HFFc6 (cell line): ENCODE measurements around the gene KRTAP9-7. TPM values are rescaled to one million over a fixed set of nuclear protein-coding genes. Genes with fewer than 3 reads are reported as not detected.

Source experiments
- DNase-seq: peaks from one replicate; pipeline ENCODE4 v3.0.0-alpha.2; 2018
- H3K27ac Mint-ChIP-seq: 2 replicates; pipeline ENCODE4 v1.8.0; 2020; ENCODE audit warnings: mild to moderate bottlenecking, mixed read lengths
- H3K27me3 Mint-ChIP-seq: 2 replicates; pipeline ENCODE4 v1.8.0; 2021; ENCODE audit warnings: mild to moderate bottlenecking, moderate library complexity, mixed read lengths; ENCODE audit not compliant: insufficient read depth
- H3K36me3 Mint-ChIP-seq: 2 replicates; pipeline ENCODE4 v1.8.0; 2021; ENCODE audit warnings: low read depth, mixed read lengths
- H3K4me1 Mint-ChIP-seq: 2 replicates; pipeline ENCODE4 v1.8.0; 2020; ENCODE audit warnings: low read depth, mixed read lengths
- H3K4me3 Mint-ChIP-seq: 2 replicates; pipeline ENCODE4 v1.8.0; 2020; ENCODE audit warnings: mild to moderate bottlenecking, moderate library complexity, mixed read lengths
- H3K9me3 Mint-ChIP-seq: 2 replicates; pipeline ENCODE4 v1.8.0; 2020; ENCODE audit warnings: mild to moderate bottlenecking, mixed read lengths
- total RNA-seq, 6 experiments: library from RNA; stranded (reverse); fragmentation: NEBNext Ultra II Directional; extraction: Animal tissue kit (Norgen Biotek cat#: 25700); gene quantifications; 2 replicates in 1 of 6; 3 replicates in 5 of 6; pipeline ENCODE4 v1.2.3, GENCODE V29; 2021
- TF ChIP-seq, protein P1 (sequence below): fragments of 200-600 bp; sonication (generic); IDR thresholded peaks from 2 replicates; pipeline ENCODE4 v1.5.0; 2021; ENCODE audit warnings: antibody characterized with exemption, mild to moderate bottlenecking

Gene KRTAP9-7
- total RNA-seq, 6 experiments from 2014 or later = not detected

DNA sequence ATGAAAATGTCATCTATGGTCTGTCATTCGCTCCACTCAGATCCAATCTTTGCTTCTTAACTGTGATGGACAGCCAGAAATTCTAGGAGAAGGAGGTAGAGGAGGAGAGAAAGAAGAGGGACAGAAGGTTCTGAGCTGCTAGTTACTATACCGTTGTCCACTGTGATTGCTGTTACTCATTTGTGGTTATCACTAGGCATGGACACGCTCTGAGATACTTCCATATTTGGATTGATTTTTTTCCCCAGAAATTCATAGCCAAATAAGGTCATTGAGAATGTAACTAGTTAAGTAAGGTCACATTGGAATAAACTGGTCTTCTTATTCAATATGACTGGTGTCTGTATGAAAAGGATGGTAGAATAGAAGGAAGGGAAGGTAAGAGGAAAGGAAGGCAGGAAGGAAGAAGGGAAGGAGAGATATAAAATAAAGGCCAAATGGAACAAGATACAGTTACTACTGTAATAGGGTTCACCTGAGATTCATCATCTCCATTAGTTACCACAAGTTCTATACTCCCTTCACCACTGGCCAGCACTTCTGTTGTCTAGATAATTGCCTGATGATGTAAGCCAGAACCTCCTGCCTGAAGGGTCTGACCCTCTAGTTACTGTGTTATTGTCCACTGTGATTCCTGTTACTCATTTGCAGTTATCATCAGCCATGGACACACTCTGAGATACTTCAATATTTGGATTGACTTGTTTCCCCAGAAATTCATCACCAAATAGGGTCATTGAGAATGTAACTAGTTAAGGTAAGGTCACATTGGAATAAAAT lies 2.9 kb downstream of the KRTAP9-7 start:
- Mint-ChIP-seq H3K27me3 (peaks cover 7% of the 10 kb centered on the region), H3K4me3 (no peak overlapping the region), H3K36me3 (no peaks in the 10 kb centered on the region), H3K9me3 (no peaks in the 10 kb centered on the region; the same call in 1 of the 2 replicates), H3K27ac (no peak overlapping the region), H3K4me1 (peaks cover 20% of the 10 kb centered on the region)
- no peak for DNase-seq
- TF ChIP-seq, protein P1, sequence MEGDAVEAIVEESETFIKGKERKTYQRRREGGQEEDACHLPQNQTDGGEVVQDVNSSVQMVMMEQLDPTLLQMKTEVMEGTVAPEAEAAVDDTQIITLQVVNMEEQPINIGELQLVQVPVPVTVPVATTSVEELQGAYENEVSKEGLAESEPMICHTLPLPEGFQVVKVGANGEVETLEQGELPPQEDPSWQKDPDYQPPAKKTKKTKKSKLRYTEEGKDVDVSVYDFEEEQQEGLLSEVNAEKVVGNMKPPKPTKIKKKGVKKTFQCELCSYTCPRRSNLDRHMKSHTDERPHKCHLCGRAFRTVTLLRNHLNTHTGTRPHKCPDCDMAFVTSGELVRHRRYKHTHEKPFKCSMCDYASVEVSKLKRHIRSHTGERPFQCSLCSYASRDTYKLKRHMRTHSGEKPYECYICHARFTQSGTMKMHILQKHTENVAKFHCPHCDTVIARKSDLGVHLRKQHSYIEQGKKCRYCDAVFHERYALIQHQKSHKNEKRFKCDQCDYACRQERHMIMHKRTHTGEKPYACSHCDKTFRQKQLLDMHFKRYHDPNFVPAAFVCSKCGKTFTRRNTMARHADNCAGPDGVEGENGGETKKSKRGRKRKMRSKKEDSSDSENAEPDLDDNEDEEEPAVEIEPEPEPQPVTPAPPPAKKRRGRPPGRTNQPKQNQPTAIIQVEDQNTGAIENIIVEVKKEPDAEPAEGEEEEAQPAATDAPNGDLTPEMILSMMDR = no peak

DNA sequence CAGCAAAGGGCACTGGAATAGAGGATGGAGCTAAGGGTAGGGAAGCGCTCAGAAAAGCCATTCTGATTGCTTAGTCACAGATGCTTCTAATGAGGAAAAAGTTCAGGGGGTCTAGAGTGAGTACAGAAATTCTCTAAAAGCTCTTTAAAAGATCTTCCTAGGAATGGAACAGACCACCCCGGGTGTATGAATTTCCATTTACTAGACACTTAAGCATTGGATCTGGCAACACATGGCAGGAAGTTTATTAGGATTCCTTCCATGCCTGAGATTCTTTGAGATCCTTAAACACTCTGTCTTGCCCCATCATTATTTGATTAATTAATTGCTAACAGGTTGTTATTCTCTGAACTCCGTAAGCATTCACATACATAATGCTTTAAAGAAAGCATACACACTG lies 8.5 kb downstream of the KRTAP9-7 start:
- Mint-ChIP-seq H3K4me1 (peaks cover 38% of the 10 kb centered on the region), H3K27ac (peak overlapping the region; percentile 27; the same call in 1 of the 2 replicates), H3K9me3 (no peaks in the 10 kb centered on the region; the same call in 1 of the 2 replicates), H3K4me3 (peak overlapping the region; percentile 24; the same call in 1 of the 2 replicates), H3K36me3 (no peaks in the 10 kb centered on the region), H3K27me3 (no peaks in the 10 kb centered on the region; the same call in none of the 2 replicates)
- DNase-seq = peak; percentile 28
- TF ChIP-seq, protein P1 = no peak

DNA sequence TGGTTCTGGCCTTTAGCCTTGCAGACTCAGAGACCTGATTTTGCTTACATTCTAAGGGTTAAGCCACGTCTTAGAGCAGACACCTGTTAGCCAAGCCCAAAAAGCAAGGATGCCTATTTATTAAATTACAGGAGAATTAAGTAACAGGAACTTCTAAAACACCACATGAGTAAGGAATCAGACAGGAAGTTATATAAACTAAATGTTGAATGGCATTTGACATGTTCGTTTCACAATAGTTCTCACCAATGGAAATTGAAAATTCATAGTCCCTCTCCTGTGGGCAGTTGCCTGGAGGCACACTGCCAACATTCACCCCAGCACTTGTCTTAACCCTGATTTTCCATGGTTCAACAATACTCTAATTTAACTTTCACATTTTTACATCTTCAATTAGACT lies 9.0 kb downstream of the KRTAP9-7 start:
- Mint-ChIP-seq H3K36me3 (no peaks in the 10 kb centered on the region), H3K4me1 (peaks cover 36% of the 10 kb centered on the region), H3K27ac (no peak overlapping the region; the same call in 1 of the 2 replicates), H3K27me3 (no peaks in the 10 kb centered on the region; the same call in none of the 2 replicates), H3K4me3 (no peak overlapping the region), H3K9me3 (no peaks in the 10 kb centered on the region; the same call in 1 of the 2 replicates)
- peak; percentile 6 for DNase-seq
- TF ChIP-seq, protein P1 = no peak

DNA sequence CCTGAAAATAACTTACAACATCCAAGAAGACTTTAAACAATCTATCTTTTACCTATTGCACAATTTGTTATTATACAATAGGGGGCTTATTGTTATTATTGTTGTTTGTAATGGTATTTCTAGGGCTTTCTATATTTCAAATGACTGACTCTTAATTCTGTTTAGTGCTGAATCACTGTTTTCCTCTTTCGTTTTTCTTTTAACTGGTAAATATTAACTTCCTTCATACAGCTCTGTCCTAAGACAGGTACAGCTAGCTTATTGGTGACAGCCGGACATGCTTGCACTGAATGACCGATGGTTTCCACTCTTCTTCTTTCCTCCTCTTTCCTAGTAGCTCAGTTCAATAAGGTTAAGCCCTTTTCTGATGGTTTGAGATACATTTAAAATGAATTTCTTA lies 11.6 kb downstream of the KRTAP9-7 start:
- TF ChIP-seq, protein P1 = no peak
- Mint-ChIP-seq H3K4me3 (no peak overlapping the region), H3K27ac (no peak overlapping the region), H3K4me1 (peaks cover 36% of the 10 kb centered on the region), H3K9me3 (no peaks in the 10 kb centered on the region), H3K36me3 (no peaks in the 10 kb centered on the region), H3K27me3 (no peaks in the 10 kb centered on the region; the same call in 1 of the 2 replicates)
- DNase-seq = no peak

DNA sequence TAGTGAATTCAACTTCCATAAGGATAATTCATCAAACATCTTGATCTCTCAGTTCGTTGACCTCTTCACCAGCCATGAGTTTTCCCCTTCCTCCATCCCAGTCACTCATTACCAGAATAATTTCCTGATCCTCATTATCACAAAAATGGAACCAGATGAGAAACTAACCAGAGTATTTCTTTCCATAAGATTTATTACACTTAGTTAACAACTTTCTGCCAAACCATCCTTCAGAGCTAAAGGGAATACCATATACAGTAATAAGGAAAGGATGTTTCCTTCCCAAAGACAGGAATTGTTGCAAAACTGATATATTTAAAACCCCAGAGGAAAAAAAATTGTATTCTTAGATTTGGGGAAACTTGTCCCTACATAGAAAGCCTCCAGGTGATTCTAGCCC lies 18.5 kb downstream of the KRTAP9-7 start:
- Mint-ChIP-seq H3K27me3 (peaks cover 3% of the 10 kb centered on the region), H3K27ac (no peak overlapping the region), H3K4me1 (no peaks in the 10 kb centered on the region), H3K4me3 (no peak overlapping the region), H3K36me3 (no peaks in the 10 kb centered on the region), H3K9me3 (no peaks in the 10 kb centered on the region)
- TF ChIP-seq, protein P1 = no peak
- no peak for DNase-seq
